Natural killer cell (primary cell): ENCODE results near the gene BICDL2. TPM values are rescaled to one million over a fixed set of nuclear protein-coding genes. Genes with fewer than 3 reads are reported as not detected.

Source experiments
- ATAC-seq, 3 donors: fragments of 150-1000 bp in 2 of 3; fragments of 200-7000 bp in 1 of 3; cut with Tn5 transposase; 1 replicate in 1 of 3; 2 replicates in 2 of 3; pipeline ENCODE4 v1.10.0; 2021; ENCODE audit warnings: mild to moderate bottlenecking in 2 of 3, moderate library complexity in 2 of 3
- DNase-seq, 2 donors: peaks; one replicate each; pipeline versions ENCODE4 v3.0.0 to v3.0.0-alpha.2; 2013 to 2021; ENCODE audit warnings: mixed read lengths in 1 of 2
- H3K27ac ChIP-seq: one replicate; pipeline ENCODE4 v1.5.1; 2013; ENCODE audit warnings: mild to moderate bottlenecking, low read length
- H3K27me3 ChIP-seq: one replicate; pipeline ENCODE4 v1.6.1; 2013; ENCODE audit warnings: low read length; ENCODE audit not compliant: control insufficient read depth, insufficient read depth
- H3K36me3 ChIP-seq: one replicate; pipeline ENCODE4 v1.6.1; 2013; ENCODE audit warnings: low read length; ENCODE audit not compliant: control insufficient read depth, insufficient read depth
- H3K4me1 ChIP-seq: one replicate; pipeline ENCODE4 v1.6.1; 2013; ENCODE audit warnings: low read length; ENCODE audit not compliant: control insufficient read depth, insufficient read depth
- H3K4me3 ChIP-seq: one replicate; pipeline ENCODE4 v1.5.1; 2013; ENCODE audit warnings: low read length
- H3K9me3 ChIP-seq: one replicate; pipeline ENCODE4 v1.6.1; 2013; ENCODE audit warnings: low read length; ENCODE audit not compliant: control insufficient read depth, insufficient read depth
- H3K27ac Mint-ChIP-seq, 2 donors: one replicate each; pipeline ENCODE4 v1.8.0; 2022; ENCODE audit warnings: mild to moderate bottlenecking in 2 of 2, mixed read lengths in 2 of 2, moderate library complexity in 1 of 2
- H3K27me3 Mint-ChIP-seq, 2 donors: one replicate each; pipeline ENCODE4 v1.8.0; 2022; ENCODE audit warnings: low read depth in 2 of 2, mixed read lengths in 2 of 2
- H3K36me3 Mint-ChIP-seq: one replicate; pipeline ENCODE4 v1.8.0; 2022; ENCODE audit warnings: mixed read lengths
- H3K4me1 Mint-ChIP-seq, 2 donors: one replicate each; pipeline ENCODE4 v1.8.0; 2022; ENCODE audit warnings: mixed read lengths in 2 of 2
- H3K4me3 Mint-ChIP-seq: one replicate; pipeline ENCODE4 v1.8.0; 2022; ENCODE audit warnings: mild to moderate bottlenecking, moderate library complexity, mixed read lengths
- H3K9me3 Mint-ChIP-seq, 2 donors: one replicate each; pipeline ENCODE4 v1.8.0; 2022; ENCODE audit warnings: mixed read lengths in 2 of 2
- CTCF ChIP-seq: fragments of 200-600 bp; IDR thresholded peaks from one replicate; pipeline ENCODE4 v1.8.0; 2022; ENCODE audit warnings: antibody characterized with exemption
- WGBS: methylation state at CpG from one replicate; pipeline ENCODE4 v1.1.7; 2013; ENCODE audit warnings: missing lambda C conversion rate; ENCODE audit not compliant: insufficient coverage; 5-methylcytosine and 5-hydroxymethylcytosine counted together
- intact Hi-C: fragments of 100-400 bp; cut with micrococcal nuclease; formaldehyde crosslinking; loops from one replicate; pipeline ENCODE4 v1.14.2; 2022
- total RNA-seq, 4 donors: library from RNA; stranded (reverse); fragments of 120-200 nt in 1 of 4; gene quantifications; one replicate each; pipeline versions ENCODE4 v1.2.3 to v1.2.4, GENCODE V29; 2013 to 2022

Gene BICDL2
- total RNA-seq, 3 donors from 2014 or later (not counting 1 experiment from before 2014, with no cell fraction given) = not detected

GRCh38 chr16:2980227-2981176 lies 56.2 kb downstream of the BICDL2 start, which contains the start of gene PKMYT1:
Gene PKMYT1, minus strand, starts transcription at chr16:2980446. Its CDS starts 789 bp downstream, at chr16:2979657.
- H3K27ac Mint-ChIP-seq = peak within 1 kb of the TSS; percentile 62 to 73
- no peaks in the 10 kb centered on the region for H3K36me3 Mint-ChIP-seq
- no peaks in the 10 kb centered on the region for H3K36me3 ChIP-seq
- H3K4me3 ChIP-seq = peak within 1 kb of the TSS; percentile 97
- DNase-seq (peak; percentile 97), ATAC-seq (peak; percentile 94 to 96 (median 95))
- intact Hi-C loops = no loop called here
- no peaks in the 10 kb centered on the region for H3K9me3 Mint-ChIP-seq
- 6% methylated on average over 91 of the region's 91 CpGs for WGBS
- peak within 1 kb of the TSS; percentile 86 for H3K4me3 Mint-ChIP-seq
- TF ChIP-seq CTCF = no peak
- H3K27me3 Mint-ChIP-seq = no peaks in the 10 kb centered on the region
- H3K4me1 ChIP-seq = peaks cover 27% of the 10 kb centered on the region
- H3K27ac ChIP-seq = peak within 1 kb of the TSS; percentile 87
- peaks cover 0 to 11% of the 10 kb centered on the region in 2 donors for H3K4me1 Mint-ChIP-seq
- no peaks in the 10 kb centered on the region for H3K9me3 ChIP-seq
- no peaks in the 10 kb centered on the region for H3K27me3 ChIP-seq

- Histone ChIP-seq H3K4me3 (peak overlapping the region; percentile 28), H3K9me3 (no peaks in the 10 kb centered on the region), H3K4me1 (peaks cover 27% of the 10 kb centered on the region), H3K27ac (no peak overlapping the region), H3K36me3 (no peaks in the 10 kb centered on the region), H3K27me3 (no peaks in the 10 kb centered on the region)
- ATAC-seq (no peak), DNase-seq (peak in 1 of 2 donors; percentile 21)
- WGBS = 10% methylated on average over 43 of the region's 43 CpGs
- no peaks in the 10 kb centered on the region for H3K9me3 Mint-ChIP-seq
- H3K27ac Mint-ChIP-seq = no peak overlapping the region
- no peaks in the 10 kb centered on the region for H3K36me3 Mint-ChIP-seq
- H3K4me3 Mint-ChIP-seq = peak overlapping the region; percentile 9
- peaks cover 0 to 11% of the 10 kb centered on the region in 2 donors for H3K4me1 Mint-ChIP-seq
- intact Hi-C loops = no loop called here
- no peaks in the 10 kb centered on the region for H3K27me3 Mint-ChIP-seq
- no peak for TF ChIP-seq CTCF
Observed at GRCh38 chr16:2979669-2980226, 57.0 kb downstream of the BICDL2 start.

Other genes with a start within 250 kb of the BICDL2 start
- gene PRSS33, start 249.4 kb downstream of the BICDL2 start, total RNA-seq = under 1 TPM; 0.20 to 0.63 (median 0.54) TPM
- under 1 TPM in 1 of 3 donors, not detected in 2; 0.33 TPM for gene PRSS41, start 238.5 kb downstream of the BICDL2 start, total RNA-seq
- gene PRSS21, start 219.7 kb downstream of the BICDL2 start, total RNA-seq = 1 to 10 TPM in 1 of 3 donors, under 1 TPM in 1, not detected in 1; 0.64 to 6.6 TPM
- 1 to 10 TPM in 2 of 3 donors, under 1 TPM in 1; 0.78 to 1.5 (median 1.1) TPM for gene ZG16B, start 206.6 kb downstream of the BICDL2 start, total RNA-seq
- gene PRSS22, start 178.8 kb downstream of the BICDL2 start, total RNA-seq = 1 to 10 TPM; 1.5 to 7.7 (median 3.3) TPM
- 10 to 100 TPM; 12.0 to 12.7 (median 12.6) TPM for gene FLYWCH2, start 153.7 kb downstream of the BICDL2 start, total RNA-seq
- gene FLYWCH1, start 125.0 kb downstream of the BICDL2 start, total RNA-seq = 100 to 1,000 TPM in 2 of 3 donors, 10 to 100 TPM in 1; 85.1 to 148 (median 130) TPM
- gene KREMEN2, start 72.7 kb downstream of the BICDL2 start, total RNA-seq = under 1 TPM in 1 of 3 donors, not detected in 2; 0.16 TPM
- 1 to 10 TPM; 2.9 to 4.4 (median 3.5) TPM for gene PAQR4, start 67.6 kb downstream of the BICDL2 start, total RNA-seq
- gene PKMYT1, start 56.5 kb downstream of the BICDL2 start, total RNA-seq = 1 to 10 TPM; 2.6 to 5.9 (median 3.5) TPM
- under 1 TPM in 2 of 3 donors, not detected in 1; 0.34 to 0.35 TPM for gene CLDN9, start 24.0 kb downstream of the BICDL2 start, total RNA-seq
- not detected for gene CLDN6, start 18.8 kb downstream of the BICDL2 start, total RNA-seq
- gene TNFRSF12A, start 16.6 kb downstream of the BICDL2 start, total RNA-seq = 1 to 10 TPM; 2.4 to 3.7 (median 3.1) TPM
- gene HCFC1R1, start 13.0 kb downstream of the BICDL2 start, total RNA-seq = 10 to 100 TPM; 15.4 to 21.8 (median 16.0) TPM
- gene THOC6, start 12.9 kb downstream of the BICDL2 start, total RNA-seq = 10 to 100 TPM; 17.1 to 21.5 (median 17.2) TPM
- gene MMP25, start 9.6 kb upstream of the BICDL2 start, total RNA-seq = 10 to 100 TPM in 1 of 3 donors, 1 to 10 TPM in 2; 2.0 to 62.2 (median 5.6) TPM
- gene IL32, start 28.7 kb upstream of the BICDL2 start, total RNA-seq = 100 to 1,000 TPM; 305 to 562 (median 319) TPM
- gene ZSCAN10, start 62.4 kb upstream of the BICDL2 start, total RNA-seq = under 1 TPM; 0.65 to 0.96 (median 0.77) TPM
- under 1 TPM in 1 of 3 donors, not detected in 2; 0.16 TPM for gene ZNF205, start 75.6 kb upstream of the BICDL2 start, total RNA-seq
- 1 to 10 TPM; 4.8 to 6.8 (median 5.1) TPM for gene ZNF213, start 98.1 kb upstream of the BICDL2 start, total RNA-seq
- gene OR1F1, start 151.3 kb upstream of the BICDL2 start, total RNA-seq = not detected
- gene ZNF200, start 198.2 kb upstream of the BICDL2 start, total RNA-seq = 10 to 100 TPM in 1 of 3 donors, 1 to 10 TPM in 2; 5.3 to 10.9 (median 5.6) TPM
- gene MEFV, start 219.7 kb upstream of the BICDL2 start, total RNA-seq = 1 to 10 TPM; 2.4 to 6.2 (median 5.4) TPM
- 10 to 100 TPM; 25.7 to 38.8 (median 28.1) TPM for gene ZNF263, start 246.5 kb upstream of the BICDL2 start, total RNA-seq